CMK (cell line): ENCODE data around the gene MINDY4.
A peak's percentile ranks its signal among the peaks of the same experiment; 100 is the strongest.

ENCODE experiments used
- DNase-seq: peaks from one replicate; pipeline ENCODE4 v3.0.0-alpha.2; 2010; ENCODE audit warnings: low read depth

The MINDY4 gene

GRCh38 chr7:30917216-30917893 lies 146.1 kb downstream of the MINDY4 start:
- DNase-seq, result no peak

GRCh38 chr7:30918676-30919075 lies 147.5 kb downstream of the MINDY4 start:
- no peak for DNase-seq

GRCh38 chr7:30920021-30920583 lies 148.9 kb downstream of the MINDY4 start:
- no peak for DNase-seq

- no peak for DNase-seq
Measured at GRCh38 chr7:30920584-30921539, 149.6 kb downstream of the MINDY4 start.

- DNase-seq, result no peak
Measured at GRCh38 chr7:30921540-30922401, 150.6 kb downstream of the MINDY4 start.

GRCh38 chr7:30922596-30922995 lies 151.4 kb downstream of the MINDY4 start:
- no peak for DNase-seq

GRCh38 chr7:30923009-30923773 lies 152.0 kb downstream of the MINDY4 start:
- DNase-seq, result no peak

GRCh38 chr7:30923774-30924413 lies 152.7 kb downstream of the MINDY4 start:
- DNase-seq, result no peak

- no peak for DNase-seq
Measured at GRCh38 chr7:30924624-30925023, 153.4 kb downstream of the MINDY4 start.

- DNase-seq, result no peak
Measured at GRCh38 chr7:30925117-30925516, 153.9 kb downstream of the MINDY4 start.

- no peak for DNase-seq
Measured at GRCh38 chr7:30925913-30926312, 154.7 kb downstream of the MINDY4 start.

- DNase-seq, result peak; percentile 83
Measured at GRCh38 chr7:30926313-30926712, 155.1 kb downstream of the MINDY4 start.

- no peak for DNase-seq
Measured at GRCh38 chr7:30927040-30927439, 155.8 kb downstream of the MINDY4 start.

- no peak for DNase-seq
Measured at GRCh38 chr7:30927559-30927958, 156.3 kb downstream of the MINDY4 start.

GRCh38 chr7:30928254-30928872 lies 157.1 kb downstream of the MINDY4 start:
- no peak for DNase-seq

GRCh38 chr7:30929686-30930085 lies 158.5 kb downstream of the MINDY4 start:
- DNase-seq, result no peak

GRCh38 chr7:30930621-30931020 lies 159.4 kb downstream of the MINDY4 start:
- no peak for DNase-seq

- DNase-seq, result no peak
Measured at GRCh38 chr7:30931161-30931928, 160.1 kb downstream of the MINDY4 start.

GRCh38 chr7:30931929-30932540 lies 160.8 kb downstream of the MINDY4 start:
- DNase-seq, result no peak
